IMR-90 (cell line): ENCODE measurements around the gene DBP. TPM values are rescaled to one million over a fixed set of nuclear protein-coding genes. Genes with fewer than 3 reads are reported as not detected.
A peak's percentile ranks its signal among the peaks of the same experiment; 100 is the strongest.

Experiments used
- ATAC-seq: fragments of 200-7000 bp; cut with Tn5 transposase; 2 replicates; pipeline ENCODE4 v1.9.1; 2020; ENCODE audit warnings: low read depth, mild to moderate bottlenecking, moderate library complexity
- BruUV-seq: library from RNA; stranded (reverse); fragments of 400-500 nt; replicated peaks from 2 replicates; lab custom pipeline; 2021; lab: Mats Ljungman, UMichigan
- CTCF ChIA-PET: fragments of 300-600 bp; formaldehyde crosslinking; extraction: SDS; loops from one replicate; lab custom pipeline; 2021; ENCODE audit warnings: antibody characterized with exemption; lab: Yijun Ruan, JAX
- POLR2A ChIA-PET: fragments of 300-600 bp; sonication (Branson Sonifier 250); formaldehyde crosslinking; loops from one replicate; lab custom pipeline; 2022; ENCODE audit warnings: antibody characterized with exemption; ENCODE audit not compliant: unreplicated experiment; lab: Charles Lee
- DNase-seq: peaks from one replicate; pipeline ENCODE4 v3.0.0; 2013
- H2AFZ ChIP-seq: replicated peaks from 2 replicates; pipeline ENCODE3; 2013; ENCODE audit warnings: low read length, mild to moderate bottlenecking; ENCODE audit not compliant: poor library complexity
- H2AK5ac ChIP-seq: 2 replicates; pipeline ENCODE4 v1.6.1; 2013; ENCODE audit warnings: low read depth, low read length, inconsistent platforms
- H2AK9ac ChIP-seq: replicated peaks from 2 replicates; pipeline ENCODE3; 2013; ENCODE audit warnings: mild to moderate bottlenecking, low read depth, low read length, moderate library complexity; ENCODE audit not compliant: poor library complexity
- H2BK120ac ChIP-seq: 2 replicates; pipeline ENCODE4 v1.6.1; 2013; ENCODE audit warnings: low read depth, low read length, inconsistent platforms
- H2BK15ac ChIP-seq: 3 replicates; pipeline ENCODE4 v1.6.1; 2013; ENCODE audit warnings: low read depth, low read length, inconsistent platforms
- H2BK20ac ChIP-seq: 2 replicates; pipeline ENCODE4 v1.6.1; 2013; ENCODE audit warnings: low read depth, mild to moderate bottlenecking, inconsistent platforms, low read length, moderate library complexity
- H2BK5ac ChIP-seq: 2 replicates; pipeline ENCODE4 v1.6.1; 2013; ENCODE audit warnings: mild to moderate bottlenecking, low read depth, low read length, inconsistent platforms; ENCODE audit not compliant: poor library complexity, severe bottlenecking
- H3K14ac ChIP-seq: replicated peaks from 2 replicates; pipeline ENCODE4 v1.6.1; 2013; ENCODE audit warnings: low read depth, low read length, inconsistent platforms
- H3K18ac ChIP-seq: 2 replicates; pipeline ENCODE4 v1.6.1; 2013; ENCODE audit warnings: low read depth, low read length, control low read depth
- H3K23ac ChIP-seq: 2 replicates; pipeline ENCODE4 v1.6.1; 2013; ENCODE audit warnings: low read depth, low read length, inconsistent platforms
- H3K27ac ChIP-seq: 2 replicates; pipeline ENCODE4 v1.5.1; 2013; ENCODE audit warnings: mild to moderate bottlenecking, control low read depth, low read length; ENCODE audit not compliant: insufficient read depth
- H3K27me3 ChIP-seq: 2 replicates; pipeline ENCODE4 v1.6.1; 2013; ENCODE audit warnings: low read length; ENCODE audit not compliant: control insufficient read depth, insufficient read depth
- H3K36me3 ChIP-seq: 2 replicates; pipeline ENCODE4 v1.6.1; 2013; ENCODE audit warnings: low read length, mixed read lengths; ENCODE audit not compliant: control insufficient read depth, insufficient read depth
- H3K4ac ChIP-seq: 2 replicates; pipeline ENCODE4 v1.6.1; 2013; ENCODE audit warnings: low read depth, low read length, inconsistent platforms
- H3K4me1 ChIP-seq: 2 replicates; pipeline ENCODE4 v1.6.1; 2013; ENCODE audit warnings: low read length, mixed read lengths; ENCODE audit not compliant: control insufficient read depth, insufficient read depth
- H3K4me2 ChIP-seq: 2 replicates; pipeline ENCODE4 v1.6.1; 2013; ENCODE audit warnings: low read depth, mild to moderate bottlenecking, control low read depth, low read length, moderate library complexity
- H3K4me3 ChIP-seq: 2 replicates; pipeline ENCODE4 v1.5.1; 2013; ENCODE audit warnings: low read depth, mild to moderate bottlenecking, control low read depth, low read length, moderate library complexity; ENCODE audit not compliant: insufficient read depth
- H3K56ac ChIP-seq: 2 replicates; pipeline ENCODE4 v1.6.1; 2013; ENCODE audit warnings: low read length, inconsistent platforms; ENCODE audit not compliant: insufficient read depth; ENCODE audit errors: extremely low read depth
- H3K79me1 ChIP-seq, 2 experiments: 2 replicates each; pipeline ENCODE4 v1.6.1; 2013; ENCODE audit warnings: low read length in 2 of 2, inconsistent platforms in 1 of 2, low read depth in 1 of 2
- H3K9ac ChIP-seq: 2 replicates; pipeline ENCODE4 v1.6.1; 2013; ENCODE audit warnings: low read depth, low read length, control low read depth
- H3K9me1 ChIP-seq: 2 replicates; pipeline ENCODE4 v1.6.1; 2013; ENCODE audit warnings: low read length, inconsistent platforms; ENCODE audit not compliant: insufficient read depth
- H3K9me3 ChIP-seq: 2 replicates; pipeline ENCODE4 v1.6.1; 2013; ENCODE audit warnings: low read length; ENCODE audit not compliant: control insufficient read depth, insufficient read depth
- H4K20me1 ChIP-seq: 2 replicates; pipeline ENCODE4 v1.6.1; 2013; ENCODE audit warnings: low read length, inconsistent platforms; ENCODE audit not compliant: insufficient read depth
- H4K5ac ChIP-seq: 2 replicates; pipeline ENCODE4 v1.6.1; 2013; ENCODE audit warnings: mild to moderate bottlenecking, low read depth, low read length, control low read depth
- H4K8ac ChIP-seq, 2 experiments: 2 replicates each; pipeline ENCODE4 v1.6.1; 2013; ENCODE audit warnings: low read depth in 2 of 2, low read length in 2 of 2, control low read depth in 1 of 2, inconsistent platforms in 1 of 2
- H4K91ac ChIP-seq: 2 replicates; pipeline ENCODE4 v1.6.1; 2013; ENCODE audit warnings: low read depth, low read length, inconsistent platforms; ENCODE audit not compliant: insufficient read depth
- BHLHE40 ChIP-seq: fragments of 150-350 bp; IDR thresholded peaks from 2 replicates; pipeline ENCODE4 v1.6.1; 2016; ENCODE audit warnings: mild to moderate bottlenecking, low read depth, low read length
- CEBPB ChIP-seq: IDR thresholded peaks from 2 replicates; pipeline ENCODE4 v1.6.1; 2012; ENCODE audit warnings: low read depth, low read length, improper control_type of control experiment
- CHD1 ChIP-seq: IDR thresholded peaks from 2 replicates; pipeline ENCODE4 v1.6.1; 2012; ENCODE audit warnings: low read depth, low read length, improper control_type of control experiment
- CTCF ChIP-seq: conservative IDR thresholded peaks from 2 replicates; pipeline ENCODE4 v1.5.1; 2012; ENCODE audit warnings: mild to moderate bottlenecking, low read depth, low read length, improper control_type of control experiment
- ELK1 ChIP-seq: fragments of 150-350 bp; IDR thresholded peaks from 2 replicates; pipeline ENCODE4 v1.6.1; 2016; ENCODE audit warnings: low read depth, mild to moderate bottlenecking, low read length, moderate library complexity, borderline replicate concordance
- FOS ChIP-seq: fragments of 150-350 bp; IDR thresholded peaks from 2 replicates; pipeline ENCODE4 v1.6.1; 2016; ENCODE audit warnings: low read depth, low read length
- MAFK ChIP-seq: IDR thresholded peaks from 2 replicates; pipeline ENCODE4 v1.6.1; 2012; ENCODE audit warnings: low read depth, low read length, improper control_type of control experiment
- MAZ ChIP-seq: IDR thresholded peaks from 2 replicates; pipeline ENCODE4 v1.6.1; 2012; ENCODE audit warnings: low read depth, mild to moderate bottlenecking, low read length, improper control_type of control experiment, moderate library complexity, borderline replicate concordance
- MXI1 ChIP-seq: IDR thresholded peaks from 2 replicates; pipeline ENCODE4 v1.6.1; 2012; ENCODE audit warnings: low read depth, mild to moderate bottlenecking, low read length, moderate library complexity, borderline replicate concordance
- NFE2L2 ChIP-seq: fragments of 150-350 bp; IDR thresholded peaks from 2 replicates; pipeline ENCODE4 v1.6.1; 2016; ENCODE audit warnings: low read depth, mild to moderate bottlenecking, low read length
- RCOR1 ChIP-seq: IDR thresholded peaks from 2 replicates; pipeline ENCODE4 v1.6.1; 2012; ENCODE audit warnings: mild to moderate bottlenecking, low read length, improper control_type of control experiment; ENCODE audit not compliant: insufficient replicate concordance
- RFX5 ChIP-seq: IDR thresholded peaks from 2 replicates; pipeline ENCODE4 v1.8.0; 2012; ENCODE audit warnings: low read depth, mild to moderate bottlenecking, low read length, moderate library complexity
- SMC3 ChIP-seq: fragments of 150-350 bp; IDR thresholded peaks from 2 replicates; pipeline ENCODE4 v1.6.1; 2016; ENCODE audit warnings: low read depth, mild to moderate bottlenecking, antibody characterized with exemption, low read length, moderate library complexity
- USF2 ChIP-seq: fragments of 150-350 bp; IDR thresholded peaks from 2 replicates; pipeline ENCODE4 v1.6.1; 2017; ENCODE audit warnings: mild to moderate bottlenecking, antibody characterized with exemption, low read length, low read depth
- WGBS, 2 experiments: methylation state at CpG; one replicate each; pipeline versions ENCODE4 v1.1.5 to v1.1.7; 2013; ENCODE audit warnings: missing lambda C conversion rate in 2 of 2; ENCODE audit not compliant: insufficient read length in 1 of 2; ENCODE audit errors: extremely low coverage in 2 of 2; 5-methylcytosine and 5-hydroxymethylcytosine counted together
- dilution Hi-C: fragments of 300-500 bp; cut with HindIII; formaldehyde crosslinking; loops from one replicate; pipeline ENCODE4 v1.14.3; 2018; ENCODE audit warnings: low sequenced_read_pairs; ENCODE audit not compliant: unreplicated experiment
- in situ Hi-C: fragments of 300-500 bp; cut with MboI; formaldehyde crosslinking; loops from 3 replicates; pipeline ENCODE4 v1.14.3; 2019; ENCODE audit warnings: low sequenced_read_pairs, inconsistent platforms, mixed read lengths
- intact Hi-C: fragments of 100-400 bp; cut with micrococcal nuclease; formaldehyde crosslinking; loops from 2 replicates; pipeline ENCODE4 v1.10.0; 2022
- polyA plus RNA-seq, 3 experiments: library from polyadenylated mRNA; depleted of rRNA; stranded (reverse); fragments of >200 nt; gene quantifications; 2 replicates each; pipeline ENCODE4 v1.2.3, GENCODE V29; 2012; ENCODE audit warnings: low replicate concordance in 1 of 3
- total RNA-seq: library from RNA; depleted of rRNA; stranded (reverse); fragments of >200 nt; gene quantifications from 2 replicates; pipeline ENCODE4 v1.2.3, GENCODE V29; 2012

The DBP gene
- total and polyA plus RNA-seq, 2 of the 4 experiments (the other 2 are of a cell fraction), result 3.0 to 3.6 TPM

- 81% methylated on average over 24 of the region's 39 CpGs; no CpG with 5 or more reads in 1 of the 2 experiments for WGBS, 2 experiments
- H3K9me3 ChIP-seq, result no peaks in the 10 kb centered on the region
- no peak within 1 kb of the TSS for H2BK15ac ChIP-seq
- H3K79me1 ChIP-seq, result no peaks in the 10 kb centered on the region
- in situ Hi-C loops, result no loop called here
- no peak within 1 kb of the TSS for H4K8ac ChIP-seq
- H3K18ac ChIP-seq, result no peak within 1 kb of the TSS
- no peaks in the 10 kb centered on the region for H3K4me1 ChIP-seq
- H3K36me3 ChIP-seq, result no peaks in the 10 kb centered on the region
- no peak within 1 kb of the TSS for H4K91ac ChIP-seq
- H3K14ac ChIP-seq, result no peak within 1 kb of the TSS
- H3K4me2 ChIP-seq, result no peak within 1 kb of the TSS
- no peak within 1 kb of the TSS for H2BK120ac ChIP-seq
- no peak within 1 kb of the TSS for H2BK5ac ChIP-seq
- ChIA-PET CTCF (no interaction called here), POLR2A (interaction anchor here (0.8 kb wide), 1 partner anchor 12 kb away, joined by 4 read pairs; the partner anchor contains the start of genes RPL18 and SPHK2)
- no peak within 1 kb of the TSS for H3K4ac ChIP-seq
- no peak within 1 kb of the TSS for H2BK20ac ChIP-seq
- no peaks in the 10 kb centered on the region for H3K9me1 ChIP-seq
- no peak within 1 kb of the TSS for H3K23ac ChIP-seq
- no peak within 1 kb of the TSS for H3K56ac ChIP-seq
- H3K9ac ChIP-seq, result no peak within 1 kb of the TSS
- no peak within 1 kb of the TSS for H2AK5ac ChIP-seq
- no peak for DNase-seq
- intact Hi-C loops, result no loop called here
- no peak within 1 kb of the TSS for H4K5ac ChIP-seq
- no TSS peak for BruUV-seq
- peak within 1 kb of the TSS; percentile 24 for H2AK9ac ChIP-seq
- dilution Hi-C loops, result no loop called here
- H3K4me3 ChIP-seq, result no peak within 1 kb of the TSS
- ATAC-seq, result no peak
- no peaks in the 10 kb centered on the region for H4K20me1 ChIP-seq
- peaks cover 2% of the 10 kb centered on the region; the same call in 1 of the 2 replicates for H3K27me3 ChIP-seq
- H3K27ac ChIP-seq, result no peak within 1 kb of the TSS
- no peak within 1 kb of the TSS for H2AFZ ChIP-seq
- TF ChIP-seq USF2, result no peak
- TF ChIP-seq CTCF, result no peak
- TF ChIP-seq MAFK, result no peak
- TF ChIP-seq ELK1, result no peak
- no peak for TF ChIP-seq BHLHE40
- TF ChIP-seq CHD1, result no peak
- no peak for TF ChIP-seq RFX5
- no peak for TF ChIP-seq RCOR1
- no peak for TF ChIP-seq FOS
- no peak for TF ChIP-seq MXI1
- TF ChIP-seq SMC3, result no peak
- TF ChIP-seq NFE2L2, result no peak
- TF ChIP-seq MAZ, result no peak
- TF ChIP-seq CEBPB, result no peak
Measured at GRCh38 chr19:48606463-48607358, 30.5 kb downstream of the DBP start, which contains the start of gene SPACA4. SPACA4 (plus strand) TSS chr19:48606742; CDS start chr19:48606979, 237 bp downstream.
